ENCODE results near the gene RBL1. TPM values are rescaled to one million over a fixed set of nuclear protein-coding genes. Genes with fewer than 3 reads are reported as not detected.
"Not testable (repeated sequence)": the region's sequence is repeated elsewhere in the genome, so short reads cannot be mapped to it uniquely, and the experiment has no call there.

RBL1 gene
- polyA plus RNA-seq, 12 donors, result 6.8 to 14.8 (median 9.5) TPM; not detected in 1

DNA sequence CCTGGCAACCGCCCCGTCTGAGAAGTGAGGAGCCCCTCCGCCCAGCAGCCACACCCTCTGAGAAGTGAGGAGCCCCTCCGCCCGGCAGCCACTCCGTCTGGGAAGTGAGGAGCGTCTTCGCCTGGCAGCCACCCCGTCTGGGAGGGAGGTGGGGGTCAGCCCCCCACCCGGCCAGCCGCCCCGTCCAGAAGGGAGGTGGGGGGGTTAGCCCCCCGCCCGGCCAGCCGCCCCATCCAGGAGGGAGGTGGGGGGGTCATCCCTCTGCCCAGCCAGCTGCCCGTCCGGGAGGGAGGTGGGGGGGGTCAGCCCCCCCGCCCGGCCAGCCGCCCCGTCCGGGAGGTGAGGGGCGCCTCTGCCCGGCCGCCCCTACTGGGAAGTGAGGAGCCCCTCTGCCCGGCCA lies 95.6 kb downstream of the RBL1 start:
- DNase-seq, result not testable (repeated sequence)

DNA sequence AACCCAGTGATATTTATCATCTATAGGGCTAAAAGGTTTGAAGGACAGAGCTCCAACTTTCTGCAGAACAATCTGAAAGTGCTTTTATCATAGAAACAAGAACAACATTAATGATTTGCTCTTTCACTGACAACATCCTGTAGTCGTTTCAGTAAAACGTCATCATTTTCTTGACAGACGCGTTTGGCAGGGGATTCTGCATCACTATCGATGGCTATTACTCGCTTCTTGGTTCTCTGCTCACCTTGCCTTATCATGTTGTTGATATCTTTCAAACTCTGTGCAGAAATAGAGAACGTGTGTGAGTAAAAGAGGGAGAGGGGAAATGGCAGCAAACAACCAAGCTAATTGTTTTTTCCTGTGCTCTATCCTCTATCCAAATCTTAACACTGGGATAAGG lies 97.1 kb downstream of the RBL1 start:
- DNase-seq, result no peak

DNA sequence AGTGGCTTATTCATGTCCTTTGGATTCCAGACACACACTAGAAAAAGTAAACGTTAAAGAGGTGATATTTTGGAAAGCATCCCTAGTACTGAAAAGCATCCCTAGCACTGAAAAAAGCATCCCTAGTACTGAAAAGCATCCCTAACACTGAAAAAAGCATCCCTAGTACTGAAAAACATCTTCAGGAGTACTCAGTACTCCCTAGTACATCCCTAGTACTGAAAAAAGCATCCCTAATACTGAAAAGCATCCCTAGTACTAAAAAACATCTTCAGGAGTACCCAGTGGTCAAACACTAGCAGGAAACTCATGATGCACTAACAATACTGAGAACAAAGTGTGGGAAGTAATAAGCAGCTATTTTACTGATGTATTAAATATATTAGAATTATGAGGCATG lies 98.7 kb downstream of the RBL1 start:
- DNase-seq, result no peak

DNA sequence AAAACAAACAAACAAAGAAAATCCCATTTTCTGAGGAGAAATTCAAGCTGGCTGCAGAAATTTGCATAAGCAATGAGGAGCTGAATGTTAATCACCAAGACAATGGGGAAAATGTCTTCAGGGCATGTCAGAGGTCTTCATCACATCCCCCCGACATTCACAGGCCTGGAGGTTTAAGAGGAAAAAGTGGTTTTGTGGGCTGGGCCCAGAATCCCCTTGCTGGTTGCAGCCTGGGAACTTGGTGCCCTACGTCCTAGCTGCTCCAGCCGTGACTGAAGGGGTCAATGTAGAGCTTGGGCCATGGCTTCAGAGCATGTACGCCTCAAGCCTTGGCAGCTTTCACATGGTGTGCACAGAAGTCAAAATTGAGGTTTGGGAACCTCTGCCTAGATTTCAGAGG lies 101.6 kb downstream of the RBL1 start:
- not testable (repeated sequence) for DNase-seq

DNA sequence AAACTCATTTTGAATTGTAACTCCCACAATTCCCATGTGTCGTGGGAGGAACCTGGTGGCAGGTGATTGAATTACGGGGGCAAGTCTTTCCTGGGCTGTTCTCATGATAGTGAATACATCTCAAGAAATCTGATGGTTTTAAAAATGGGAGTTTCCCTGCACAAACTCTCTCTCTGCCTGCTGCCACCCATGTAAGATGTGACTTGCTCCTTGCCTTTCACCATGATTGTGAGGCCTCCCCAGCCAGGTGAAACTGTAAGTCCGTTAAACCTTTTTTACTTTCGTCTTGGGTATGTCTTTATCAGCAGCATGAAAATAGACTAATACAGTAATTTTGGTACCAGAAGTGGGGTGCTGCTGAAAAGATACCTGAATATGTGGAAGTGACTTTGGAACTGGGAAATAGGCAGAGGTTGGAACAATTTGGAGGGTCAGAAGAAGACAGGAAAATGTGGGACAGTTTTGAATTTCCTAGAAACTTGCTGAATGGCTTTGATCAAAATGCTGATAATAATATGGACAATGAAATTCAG lies 102.9 kb downstream of the RBL1 start:
- no peak for DNase-seq

DNA sequence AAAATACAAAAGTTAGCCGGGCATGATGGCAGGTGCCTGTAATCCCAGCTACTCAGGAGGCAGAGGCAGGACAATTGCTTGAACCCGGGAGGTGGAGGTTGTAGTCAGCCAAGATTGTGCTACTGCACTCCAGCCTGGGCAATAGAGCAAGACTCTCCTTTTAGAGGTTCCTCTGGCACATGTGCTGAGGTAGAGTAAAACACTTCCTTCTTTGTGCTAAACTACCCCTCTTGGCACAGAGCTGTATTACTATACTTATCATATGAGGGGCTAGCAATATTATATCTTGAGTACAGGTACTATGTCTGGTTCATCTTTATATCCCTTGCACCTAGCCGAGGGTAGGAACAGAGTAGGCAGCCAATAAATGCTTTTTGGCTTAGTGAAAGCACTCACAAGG lies 104.1 kb downstream of the RBL1 start:
- no peak for DNase-seq

DNA sequence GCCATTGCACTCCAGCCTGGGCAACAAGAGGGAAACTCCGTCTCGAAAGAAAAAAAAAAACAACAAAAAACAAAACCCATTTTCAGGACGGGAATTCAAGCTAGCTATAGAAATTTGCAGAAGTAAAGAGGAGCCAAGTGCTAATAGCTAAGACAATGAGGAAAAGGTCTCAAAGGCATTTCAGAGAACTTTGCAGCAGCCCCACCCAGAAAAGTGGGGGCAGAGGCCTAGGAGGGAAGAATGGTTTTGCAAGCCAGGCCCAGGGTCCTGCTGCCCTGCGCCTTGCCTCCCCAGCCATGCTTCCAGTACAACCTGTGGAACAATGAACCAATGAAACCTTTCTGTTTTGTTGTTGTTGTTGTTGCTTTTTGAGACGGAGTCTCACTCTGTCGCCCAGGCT lies 106.0 kb downstream of the RBL1 start:
- DNase-seq, result no peak

DNA sequence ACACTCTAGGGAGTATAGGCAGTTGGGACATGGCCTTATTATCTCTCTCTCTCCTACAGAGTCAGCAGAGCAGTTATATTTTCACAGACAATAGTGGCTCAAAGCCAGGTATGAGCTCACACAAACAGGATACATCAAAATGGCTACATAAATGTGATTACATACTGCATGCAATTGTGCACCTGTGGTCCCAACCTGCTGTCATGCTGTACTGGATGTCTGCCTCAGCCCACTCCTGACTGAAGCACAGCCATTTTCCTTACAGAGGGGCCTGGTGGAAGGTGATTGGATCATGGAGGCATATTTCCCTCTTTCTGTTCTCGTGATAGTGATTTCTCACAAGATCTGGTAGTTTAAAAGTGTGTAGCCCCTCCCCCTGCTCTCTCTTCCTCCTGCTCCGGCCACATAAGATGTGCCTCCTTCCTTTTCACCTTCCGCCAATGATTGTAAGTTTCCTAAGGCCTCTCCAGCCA lies 107.3 kb downstream of the RBL1 start:
- DNase-seq, result no peak

DNA sequence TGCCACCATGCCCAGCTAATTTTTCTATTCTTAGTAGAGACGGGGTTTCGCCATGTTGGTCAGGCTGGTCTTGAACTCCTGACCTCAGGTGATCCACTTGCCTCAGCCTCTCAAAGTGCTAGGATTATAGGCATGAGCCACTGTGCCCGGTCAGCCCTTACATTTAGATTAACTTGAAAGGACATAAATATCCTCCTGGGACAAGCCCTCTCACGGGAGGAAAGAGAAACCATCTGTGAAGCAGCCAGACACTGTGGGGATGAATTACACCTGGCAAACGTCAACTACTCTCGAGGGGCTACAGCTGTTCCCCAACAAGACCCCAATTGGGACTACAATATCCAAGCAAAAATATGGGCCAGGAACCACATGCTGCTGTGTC lies 111.5 kb downstream of the RBL1 start:
- DNase-seq, result no peak

DNA sequence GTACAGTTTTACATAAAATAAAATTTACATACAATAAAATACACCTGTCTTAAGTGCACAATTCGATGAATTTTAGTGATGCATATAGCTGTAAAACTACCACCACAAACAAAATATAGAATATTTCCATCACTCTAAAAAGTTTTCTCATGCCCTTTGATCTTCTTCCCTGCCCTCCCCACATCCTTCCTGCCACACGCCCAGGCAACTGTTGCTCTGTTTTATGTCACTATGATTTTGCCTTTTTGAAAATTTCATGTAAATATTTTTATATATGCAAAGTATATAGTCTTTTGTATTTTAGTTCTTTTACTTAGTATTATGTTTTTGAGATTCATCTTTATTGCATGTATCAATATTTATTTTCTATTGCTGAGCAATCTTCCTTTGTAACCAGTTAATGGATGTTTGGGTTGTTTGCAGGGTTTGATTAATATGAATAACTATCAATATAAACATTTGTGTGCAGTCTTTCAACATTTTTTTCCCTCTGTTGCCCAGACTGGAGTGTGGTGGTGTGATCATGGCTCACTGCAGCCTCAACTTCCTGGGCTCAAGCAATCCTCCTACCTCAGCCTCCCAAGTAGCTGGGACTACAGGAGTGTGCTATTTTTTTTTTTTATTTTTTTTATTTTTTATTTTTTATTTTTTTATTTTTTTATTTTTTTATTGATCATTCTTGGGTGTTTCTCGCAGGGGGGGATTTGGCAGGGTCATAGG lies 120.5 kb downstream of the RBL1 start:
- no peak for DNase-seq

DNA sequence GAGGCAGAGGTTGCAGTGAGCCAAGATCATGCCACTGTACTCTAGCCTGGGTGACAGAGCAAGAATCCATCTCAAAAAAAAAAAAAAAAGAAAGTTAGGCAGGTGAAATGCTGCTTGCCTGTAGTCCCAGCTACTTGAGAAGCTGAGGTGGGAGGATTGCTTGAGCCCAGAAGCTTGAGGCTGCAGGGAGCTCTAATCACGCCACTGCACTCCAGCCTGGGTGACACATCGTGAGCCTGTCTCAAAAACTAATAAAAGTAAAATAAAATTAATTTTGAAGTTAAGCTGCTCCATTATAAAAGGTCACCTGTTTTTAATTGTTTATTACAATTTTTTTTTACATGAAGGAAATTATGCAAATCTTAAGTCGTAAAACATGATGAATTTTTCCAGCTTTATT lies 121.1 kb downstream of the RBL1 start:
- no peak for DNase-seq

DNA sequence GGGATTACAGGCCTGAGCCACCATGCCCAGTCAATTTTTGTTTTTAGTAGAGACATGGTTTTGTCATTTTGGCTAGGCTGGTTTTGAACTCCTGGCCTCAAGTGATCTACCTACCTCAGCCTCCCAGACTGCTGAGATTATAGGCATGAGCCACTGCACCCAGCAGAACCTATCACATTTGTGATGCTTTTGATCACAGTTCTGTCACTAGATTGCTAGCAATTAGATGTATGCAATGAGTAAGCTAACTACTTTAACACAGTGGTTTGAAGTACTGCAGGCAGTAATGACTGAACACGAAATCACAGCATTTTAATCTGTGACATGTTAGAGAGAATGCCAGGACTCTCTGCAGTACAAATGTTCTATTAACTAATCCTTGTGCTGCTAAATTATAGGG lies 124.7 kb downstream of the RBL1 start:
- no peak for DNase-seq

DNA sequence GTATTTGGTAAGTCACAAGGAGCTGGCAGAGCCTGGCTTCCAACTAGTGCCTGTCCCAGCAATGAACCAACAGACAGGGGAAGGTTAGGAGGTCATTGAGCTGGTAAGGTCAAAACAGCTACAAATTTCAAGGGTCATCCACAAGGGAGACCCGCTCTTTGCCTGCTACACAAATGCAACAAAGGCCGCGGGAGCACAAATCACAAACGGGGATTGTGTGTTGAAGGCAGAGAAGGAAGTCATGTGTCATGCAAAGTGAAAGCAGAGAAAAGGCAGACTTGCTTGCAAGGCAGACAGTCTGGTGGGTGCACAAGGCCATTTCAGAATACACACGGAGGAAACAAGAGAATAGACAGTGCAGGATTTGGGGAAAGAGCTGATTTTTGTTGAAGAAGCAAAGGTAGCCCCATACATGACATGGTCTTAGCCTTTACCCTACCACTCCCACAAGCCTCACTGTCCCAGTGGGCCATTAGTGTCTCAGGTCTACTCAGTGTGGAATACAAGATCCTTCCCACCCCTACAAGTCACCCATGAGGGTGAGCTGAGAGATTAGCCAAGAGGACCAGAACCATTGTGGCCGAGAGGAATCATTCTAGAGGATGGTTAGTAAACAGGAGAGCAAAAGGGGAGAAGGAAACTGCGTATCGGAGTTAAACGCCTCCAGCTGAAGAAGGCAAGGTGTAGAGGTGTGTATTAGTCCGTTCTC lies 126.2 kb downstream of the RBL1 start:
- DNase-seq, result no peak

DNA sequence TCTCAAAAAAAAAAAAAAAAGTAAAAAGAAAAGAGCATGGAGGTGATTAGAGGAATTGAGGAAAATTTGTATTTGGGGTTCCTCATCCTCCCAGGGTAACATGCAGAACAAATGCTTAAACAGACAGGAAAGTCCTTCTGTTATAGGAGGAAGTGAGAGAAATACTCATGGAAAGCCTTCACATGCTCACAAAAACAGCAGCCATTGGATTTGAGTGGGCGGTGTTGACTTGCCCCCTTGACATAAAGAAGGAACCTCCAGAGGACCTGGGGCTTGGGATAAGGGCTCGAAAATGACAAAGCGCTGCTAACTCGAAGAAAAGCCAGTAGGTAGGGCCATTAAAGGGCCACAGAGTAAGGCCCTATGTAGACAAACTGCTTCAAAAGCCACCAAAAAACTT lies 126.7 kb downstream of the RBL1 start:
- DNase-seq, result no peak

DNA sequence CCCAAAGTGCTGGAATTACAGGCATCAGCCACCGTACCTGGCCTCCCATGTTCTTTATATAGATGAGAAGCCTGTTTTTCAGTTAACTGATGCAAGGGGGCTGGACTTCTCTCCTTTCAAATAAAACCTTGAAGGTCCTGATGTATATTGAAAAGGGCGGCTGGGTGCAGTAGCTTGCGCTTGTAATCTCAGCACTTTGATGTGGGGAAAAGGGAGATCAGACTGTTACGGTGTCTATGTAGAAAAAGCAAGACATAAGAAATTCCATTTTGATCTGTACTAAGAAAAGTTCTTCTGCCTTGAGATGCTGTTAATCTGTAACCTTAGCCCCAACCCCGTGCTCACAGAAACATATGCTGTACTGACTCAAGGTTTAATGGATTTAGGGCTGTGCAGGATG lies 128.2 kb downstream of the RBL1 start:
- no peak for DNase-seq

DNA sequence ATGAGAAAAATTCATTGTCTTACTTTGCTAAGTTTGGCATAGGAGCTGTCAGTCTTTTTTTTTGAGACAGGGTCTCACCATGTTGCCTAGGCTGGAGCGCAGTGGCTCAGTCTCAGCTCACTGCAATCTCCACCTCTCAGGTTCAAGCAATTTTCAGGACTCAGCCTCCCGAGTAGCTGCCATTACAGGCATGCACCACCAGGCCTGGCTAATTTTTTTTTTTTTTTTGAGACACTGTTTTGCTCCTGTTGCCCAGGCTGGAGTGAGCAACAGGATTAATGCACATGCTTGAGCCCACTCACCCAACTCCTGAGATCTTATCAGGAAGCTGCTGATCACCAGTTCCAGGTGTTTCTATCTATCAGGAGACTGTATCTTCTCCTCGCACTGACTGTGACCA lies 128.8 kb downstream of the RBL1 start:
- DNase-seq, result not testable (repeated sequence)

DNA sequence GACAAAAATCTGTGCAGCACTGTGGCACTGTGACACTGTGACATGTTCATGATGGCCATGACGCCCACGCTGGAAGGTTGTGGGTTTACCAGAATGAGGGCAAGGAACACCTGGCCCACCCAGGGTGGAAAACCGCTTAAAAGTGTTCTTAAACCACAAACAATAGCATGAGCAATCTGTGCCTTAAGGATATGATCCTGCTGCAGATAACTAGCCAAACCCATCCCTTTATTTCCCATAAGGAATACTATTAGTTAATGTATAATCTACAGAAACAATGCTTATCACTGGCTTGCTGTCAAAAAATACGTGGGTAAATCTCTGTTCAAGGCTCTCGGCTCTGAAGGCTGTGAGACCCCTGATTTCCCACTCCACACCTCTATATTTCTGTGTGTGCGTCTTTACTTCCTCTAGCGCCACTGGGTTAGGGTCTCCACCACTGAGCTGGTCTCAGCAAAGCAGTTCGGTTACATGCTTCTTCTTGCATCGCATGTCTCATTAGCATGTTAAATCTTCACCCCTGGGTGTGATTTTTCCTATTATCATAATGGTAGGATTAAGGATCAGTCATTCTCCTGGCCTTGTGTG lies 133.3 kb downstream of the RBL1 start:
- DNase-seq, result not testable (repeated sequence)

DNA sequence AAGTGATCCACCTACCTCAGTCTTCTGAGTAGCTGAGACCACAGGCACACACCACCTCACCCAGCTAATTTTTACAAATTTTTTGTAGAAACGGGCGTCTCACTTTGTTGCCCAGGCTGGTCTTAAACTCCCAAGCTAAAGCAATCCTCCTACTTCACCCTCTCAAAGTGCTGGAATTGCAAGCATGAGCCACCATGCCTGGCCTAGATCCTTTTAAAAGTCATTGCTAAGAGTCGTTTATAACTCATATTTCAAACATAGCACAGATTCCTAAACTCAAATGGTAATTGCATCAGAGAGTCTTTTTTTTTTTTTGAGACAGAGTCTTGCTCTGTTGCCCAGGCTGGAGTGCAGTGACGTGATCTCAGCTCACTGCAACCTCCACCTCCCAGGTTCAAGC lies 136.6 kb downstream of the RBL1 start:
- no peak for DNase-seq

DNA sequence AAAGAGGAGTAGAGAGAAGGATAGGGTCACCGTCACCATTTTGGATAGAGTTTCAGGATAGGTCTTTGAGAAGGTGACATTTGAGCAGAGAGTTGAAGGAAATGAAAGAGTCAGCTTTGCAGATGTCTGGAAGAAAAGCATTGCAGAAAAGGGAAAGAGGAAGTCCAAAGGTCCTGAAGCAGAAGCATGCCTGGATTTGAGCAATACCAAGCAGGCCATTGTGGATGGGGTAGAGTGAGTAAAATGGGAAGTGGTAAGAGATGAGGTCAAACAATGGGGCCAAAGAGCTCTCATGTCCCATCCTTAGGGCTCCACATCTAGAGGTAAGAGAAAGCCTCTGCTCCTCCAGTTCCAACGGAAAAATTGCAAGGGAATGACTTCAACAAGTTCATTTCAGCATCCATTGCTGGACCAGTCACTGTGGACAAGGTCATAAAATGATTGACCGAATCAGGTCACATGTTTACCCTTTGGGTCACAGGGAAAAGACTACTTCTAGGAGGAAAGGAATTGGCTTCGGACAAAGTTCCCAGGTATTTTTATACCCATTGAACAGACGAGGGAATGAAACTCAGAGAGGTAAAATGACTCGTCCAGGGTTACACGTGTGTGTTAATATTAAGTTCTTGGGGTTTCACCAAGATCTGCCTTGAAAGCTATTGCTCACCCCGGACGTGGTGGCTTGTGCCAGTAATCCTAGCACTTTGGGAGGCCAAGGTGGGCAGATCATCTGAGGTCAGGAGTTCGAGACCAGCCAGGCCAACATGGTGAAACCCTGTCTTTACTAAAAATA lies 137.7 kb downstream of the RBL1 start:
- no peak for DNase-seq

DNA sequence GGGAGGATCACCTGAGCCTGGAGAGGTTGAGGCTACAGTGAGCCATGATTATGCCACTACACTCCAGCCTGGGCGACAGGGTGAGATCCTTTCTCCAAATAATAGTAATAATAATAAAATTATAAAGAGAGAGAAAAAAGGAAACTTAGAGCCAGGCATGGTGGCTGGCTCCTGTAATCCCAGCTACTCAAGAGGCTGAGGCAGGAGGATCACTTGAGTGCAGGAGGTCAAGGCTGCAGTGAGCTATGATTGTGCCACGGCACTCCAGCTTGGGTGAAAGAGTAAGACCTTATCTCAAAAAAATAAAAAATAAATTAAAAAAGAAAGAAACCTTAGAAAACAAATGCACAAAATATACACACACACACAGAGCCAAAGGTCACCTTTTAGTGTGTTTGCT lies 139.1 kb downstream of the RBL1 start:
- DNase-seq, result no peak

DNA sequence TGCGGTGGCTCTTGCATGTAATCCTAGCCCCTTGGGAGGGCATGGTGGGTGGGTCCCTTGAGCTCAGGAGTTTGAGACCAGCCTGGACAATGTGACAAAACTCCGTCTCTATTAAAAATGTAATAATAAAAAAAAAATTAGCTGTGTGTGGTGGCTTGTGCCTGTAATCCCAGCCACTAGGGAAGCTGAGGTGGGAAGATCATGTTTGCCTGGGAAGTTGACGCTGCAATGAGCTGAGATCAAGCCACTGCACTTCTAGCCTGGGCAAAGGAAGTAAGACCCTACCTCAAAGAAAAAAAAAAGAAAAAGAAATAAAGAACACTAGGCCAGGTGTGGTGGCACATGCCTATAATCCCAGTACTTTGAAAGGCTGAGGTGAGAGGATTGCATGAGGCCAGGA lies 139.8 kb downstream of the RBL1 start:
- no peak for DNase-seq
